ENCODE data around the gene FHIT.

DNA sequence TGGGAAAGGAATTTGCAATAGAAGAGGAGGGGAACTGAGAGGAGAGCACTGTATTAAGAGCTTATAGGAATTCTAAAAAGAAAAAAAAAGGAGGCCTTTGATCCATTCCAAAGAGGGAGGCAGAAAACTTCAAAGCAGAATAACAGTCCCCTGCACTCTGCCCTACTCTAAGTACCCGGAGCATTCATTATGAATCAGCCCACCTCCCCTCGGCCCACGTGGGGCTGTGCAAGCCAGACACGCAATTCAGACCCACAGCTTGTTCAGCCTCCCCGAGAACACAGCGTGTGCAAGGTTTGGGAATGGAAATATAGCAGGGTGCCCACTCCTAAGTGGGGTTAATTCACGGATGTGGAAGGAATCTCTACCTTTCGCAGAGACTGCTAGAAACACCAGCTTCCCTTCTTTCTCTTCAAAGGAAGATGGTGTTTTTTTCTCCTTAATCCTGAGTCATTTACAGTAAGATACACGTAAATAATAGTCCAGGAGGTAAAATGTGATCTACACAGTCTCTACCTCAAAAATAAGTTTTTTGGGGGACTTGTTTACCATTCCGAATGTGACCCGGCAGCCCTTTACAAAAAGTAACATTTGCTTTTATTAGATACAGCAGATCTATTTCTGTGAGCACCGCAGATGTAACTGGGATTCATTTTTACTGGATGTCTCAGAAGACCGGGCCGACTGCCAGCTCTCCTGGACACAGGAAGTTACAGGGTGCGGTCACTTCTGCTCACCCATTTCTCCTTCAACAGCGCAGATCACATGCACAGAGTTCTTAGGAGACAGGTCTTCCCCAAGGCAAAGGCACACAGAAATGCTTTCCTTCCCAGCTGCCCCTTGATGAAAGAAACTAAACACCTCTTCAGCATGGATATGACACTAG, 1433.0 kb downstream of the FHIT start:
- TF ChIP-seq, protein P1, sequence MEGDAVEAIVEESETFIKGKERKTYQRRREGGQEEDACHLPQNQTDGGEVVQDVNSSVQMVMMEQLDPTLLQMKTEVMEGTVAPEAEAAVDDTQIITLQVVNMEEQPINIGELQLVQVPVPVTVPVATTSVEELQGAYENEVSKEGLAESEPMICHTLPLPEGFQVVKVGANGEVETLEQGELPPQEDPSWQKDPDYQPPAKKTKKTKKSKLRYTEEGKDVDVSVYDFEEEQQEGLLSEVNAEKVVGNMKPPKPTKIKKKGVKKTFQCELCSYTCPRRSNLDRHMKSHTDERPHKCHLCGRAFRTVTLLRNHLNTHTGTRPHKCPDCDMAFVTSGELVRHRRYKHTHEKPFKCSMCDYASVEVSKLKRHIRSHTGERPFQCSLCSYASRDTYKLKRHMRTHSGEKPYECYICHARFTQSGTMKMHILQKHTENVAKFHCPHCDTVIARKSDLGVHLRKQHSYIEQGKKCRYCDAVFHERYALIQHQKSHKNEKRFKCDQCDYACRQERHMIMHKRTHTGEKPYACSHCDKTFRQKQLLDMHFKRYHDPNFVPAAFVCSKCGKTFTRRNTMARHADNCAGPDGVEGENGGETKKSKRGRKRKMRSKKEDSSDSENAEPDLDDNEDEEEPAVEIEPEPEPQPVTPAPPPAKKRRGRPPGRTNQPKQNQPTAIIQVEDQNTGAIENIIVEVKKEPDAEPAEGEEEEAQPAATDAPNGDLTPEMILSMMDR (conservative IDR thresholded peaks at IDR 0.05; ENCODE audit: low read depth, low read length) = no peak
- TF ChIP-seq FOS (IDR thresholded peaks at IDR 0.05; ENCODE audit: low read depth, low read length) (peak; percentile 41), POLR2A (IDR thresholded peaks at IDR 0.05; ENCODE audit: low read depth, low read length) (no peak)
- TF ChIP-seq, protein P2, sequence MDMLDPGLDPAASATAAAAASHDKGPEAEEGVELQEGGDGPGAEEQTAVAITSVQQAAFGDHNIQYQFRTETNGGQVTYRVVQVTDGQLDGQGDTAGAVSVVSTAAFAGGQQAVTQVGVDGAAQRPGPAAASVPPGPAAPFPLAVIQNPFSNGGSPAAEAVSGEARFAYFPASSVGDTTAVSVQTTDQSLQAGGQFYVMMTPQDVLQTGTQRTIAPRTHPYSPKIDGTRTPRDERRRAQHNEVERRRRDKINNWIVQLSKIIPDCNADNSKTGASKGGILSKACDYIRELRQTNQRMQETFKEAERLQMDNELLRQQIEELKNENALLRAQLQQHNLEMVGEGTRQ (IDR thresholded peaks at IDR 0.05; ENCODE audit: low read depth, low read length) = peak; percentile 90
